Right lobe of liver (tissue), 6 donors: ENCODE measurements around the gene PRKCG. TPM values are rescaled to one million over a fixed set of nuclear protein-coding genes. Genes with fewer than 3 reads are reported as not detected.

Experiments used
- ATAC-seq, 4 donors: fragments of 200-7000 bp; cut with Tn5 transposase; one replicate each; pipeline ENCODE4 v1.9.1; 2020; ENCODE audit warnings: mild to moderate bottlenecking in 4 of 4, moderate library complexity in 4 of 4
- DNase-seq, 3 donors: peaks; one replicate each; pipeline ENCODE4 v3.0.0-alpha.2; 2020
- H3K27ac ChIP-seq, 3 donors: fragments of 200-600 bp; one replicate each; pipeline ENCODE4 v1.8.0; 2022
- H3K27me3 ChIP-seq, 2 donors: fragments of 200-600 bp; one replicate each; pipeline ENCODE4 v1.8.0; 2022
- H3K36me3 ChIP-seq, 4 donors: fragments of 200-600 bp; sonication (generic) in 1 of 4; one replicate each; pipeline versions ENCODE4 v1.5.1 to v1.8.0; 2017 to 2022; ENCODE audit warnings: control low read depth in 1 of 4
- H3K4me1 ChIP-seq, 4 donors: fragments of 200-600 bp; sonication (generic) in 1 of 4; one replicate each; pipeline versions ENCODE4 v1.5.1 to v1.8.0; 2017 to 2022; ENCODE audit warnings: control low read depth in 1 of 4
- H3K4me3 ChIP-seq, 3 donors: fragments of 200-600 bp; one replicate each; pipeline ENCODE4 v1.8.0; 2022
- H3K9me3 ChIP-seq, 4 donors: fragments of 200-600 bp; sonication (generic) in 1 of 4; one replicate each; pipeline versions ENCODE4 v1.5.1 to v1.8.0; 2017 to 2022; ENCODE audit warnings: control low read depth in 1 of 4
- CTCF ChIP-seq, 4 donors: fragments of 200-600 bp in 3 of 4; fragments of 450-650 bp in 1 of 4; IDR thresholded peaks; one replicate each; pipeline versions ENCODE4 v1.5.1 to v1.8.0; 2016 to 2022; ENCODE audit warnings: antibody characterized with exemption in 4 of 4, mild to moderate bottlenecking in 2 of 4
- POLR2A ChIP-seq: fragments of 450-650 bp; IDR thresholded peaks from one replicate; pipeline ENCODE4 v1.6.1; 2017; ENCODE audit warnings: antibody characterized with exemption, mild to moderate bottlenecking
- WGBS: methylation state at CpG from one replicate; pipeline ENCODE4 v1.1.6; 2018; ENCODE audit warnings: low coverage, low lambda C conversion rate; ENCODE audit not compliant: insufficient coverage; ENCODE audit errors: missing lambda C conversion rate; 5-methylcytosine and 5-hydroxymethylcytosine counted together
- intact Hi-C, 2 donors: fragments of 100-400 bp; cut with DNase I; formaldehyde crosslinking; loops; one replicate each; pipeline versions ENCODE4 v1.11.2 to v1.14.1; 2022
- total RNA-seq, 6 experiments: library from RNA; depleted of rRNA in 2 of 6; stranded (reverse); fragments of >200 nt in 2 of 6; fragmentation: NEBNext Ultra II Directional in 3 of 6; extraction: Animal tissue kit (Norgen Biotek cat#: 25700) in 3 of 6; gene quantifications; one replicate each; pipeline versions ENCODE4 v1.1.0 to v1.2.4, GENCODE V29; 2016 to 2023
- donor health status: DM: no; HTN: yes; CAD: no.
- donor health status: DM: no; HTN: no; CAD: no.
- donor health status: DM: no; HTN: no; CAD: no.
- donor health status: DM: no; HTN: yes; CAD: no.
- donor health status: DM: no; HTN: yes; CAD: no.

PRKCG gene
- total RNA-seq, 6 experiments from 2014 or later: not detected

- 30% methylated on average over 1 of the region's 1 CpG for WGBS
- no peak for TF ChIP-seq CTCF (IDR thresholded peaks at IDR 0.05)
- TF ChIP-seq POLR2A: no peak
- no peaks in the 10 kb centered on the region for H3K9me3 ChIP-seq
- no peak for ATAC-seq
- no peaks in the 10 kb centered on the region for H3K36me3 ChIP-seq
- intact Hi-C loops: no loop called here
- H3K27ac ChIP-seq: no peak overlapping the region
- H3K4me3 ChIP-seq: no peak overlapping the region
- H3K4me1 ChIP-seq: no peaks in the 10 kb centered on the region
- DNase-seq: no peak
- H3K27me3 ChIP-seq: peaks cover 0 to 27% of the 10 kb centered on the region in 2 donors
Observed at GRCh38 chr19:53905787-53906186, 23.8 kb downstream of the PRKCG start.

- intact Hi-C loops: no loop called here
- peak; percentile 50 to 67 (median 57) for DNase-seq
- ATAC-seq: peak; percentile 49 to 74 (median 65)
- TF ChIP-seq POLR2A (no peak), CTCF (IDR thresholded peaks at IDR 0.05) (peak; percentile 51 to 68 (median 65))
- Histone ChIP-seq H3K4me3 (no peak overlapping the region), H3K9me3 (no peaks in the 10 kb centered on the region), H3K27me3 (peaks cover 0 to 27% of the 10 kb centered on the region in 2 donors), H3K27ac (no peak overlapping the region), H3K4me1 (no peaks in the 10 kb centered on the region), H3K36me3 (no peaks in the 10 kb centered on the region)
- WGBS: 8% methylated on average over 36 of the region's 48 CpGs
Observed at GRCh38 chr19:53906211-53907192, 24.5 kb downstream of the PRKCG start.

DNA sequence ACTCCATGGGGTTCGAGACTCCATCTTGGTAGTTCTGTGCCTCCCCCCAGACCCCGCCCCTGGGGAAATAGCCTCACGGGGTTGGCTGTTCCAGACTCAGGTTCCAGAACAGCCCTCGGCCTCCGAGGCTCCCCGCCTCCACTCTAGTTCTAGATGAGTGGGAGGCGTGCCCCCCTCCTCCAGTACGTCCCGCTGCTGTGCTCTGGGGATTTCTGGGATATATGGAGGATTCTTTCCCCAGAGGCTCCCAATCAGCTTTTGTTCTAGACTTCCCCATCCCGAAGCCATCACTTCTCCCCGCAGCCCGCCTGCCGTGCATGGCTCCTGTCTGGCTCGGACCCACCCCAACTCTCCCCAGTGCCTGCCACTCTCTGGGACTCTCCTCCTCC, 25.2 kb downstream of the PRKCG start:
- intact Hi-C loops: no loop called here
- Histone ChIP-seq H3K4me3 (no peak overlapping the region), H3K27ac (no peak overlapping the region), H3K36me3 (no peaks in the 10 kb centered on the region), H3K9me3 (no peaks in the 10 kb centered on the region), H3K27me3 (peaks cover 0 to 27% of the 10 kb centered on the region in 2 donors), H3K4me1 (no peaks in the 10 kb centered on the region)
- no peak for DNase-seq
- TF ChIP-seq POLR2A (no peak), CTCF (IDR thresholded peaks at IDR 0.05) (no peak)
- WGBS: 17% methylated on average over 9 of the region's 14 CpGs
- no peak for ATAC-seq

- ATAC-seq (no peak), DNase-seq (no peak)
- TF ChIP-seq CTCF (IDR thresholded peaks at IDR 0.05) (no peak), POLR2A (no peak)
- H3K27ac ChIP-seq: no peak overlapping the region
- H3K36me3 ChIP-seq: no peaks in the 10 kb centered on the region
- H3K9me3 ChIP-seq: no peaks in the 10 kb centered on the region
- H3K4me3 ChIP-seq: no peak overlapping the region
- H3K4me1 ChIP-seq: no peaks in the 10 kb centered on the region
- peaks cover 0 to 27% of the 10 kb centered on the region in 2 donors for H3K27me3 ChIP-seq
- intact Hi-C loops: no loop called here
- 10% methylated on average over 10 of the region's 17 CpGs for WGBS
Observed at GRCh38 chr19:53907690-53908089, 25.7 kb downstream of the PRKCG start.
